Nucleus accumbens (tissue), 56 donors: ENCODE measurements around the gene GPR158.

ENCODE experiments used
- DNase-seq, 56 donors: peaks; one replicate each; lab custom pipeline; 2025; lab: John Stamatoyannopoulos, UW

GPR158 gene

GRCh38 chr10:25198151-25198550, 23.4 kb downstream of the GPR158 start:
- DNase-seq: no peak

- DNase-seq: no peak
Measured at GRCh38 chr10:25206693-25207414, 32.1 kb downstream of the GPR158 start.

- DNase-seq: no peak
Measured at GRCh38 chr10:25209618-25210017, 34.8 kb downstream of the GPR158 start.

GRCh38 chr10:25210265-25210664, 35.5 kb downstream of the GPR158 start:
- no peak for DNase-seq

GRCh38 chr10:25220156-25220555, 45.4 kb downstream of the GPR158 start:
- no peak for DNase-seq

- peak in 2 of 56 donors; percentile 4 for DNase-seq
Measured at GRCh38 chr10:25222085-25222660, 47.4 kb downstream of the GPR158 start.

- DNase-seq: peak in 31 of 56 donors; percentile 1 to 58 (median 12)
Measured at GRCh38 chr10:25226775-25227682, 52.2 kb downstream of the GPR158 start.

GRCh38 chr10:25231751-25232150, 57.0 kb downstream of the GPR158 start:
- DNase-seq: peak in 2 of 56 donors; percentile 0 to 3

- peak in 9 of 56 donors; percentile 0 to 26 (median 12) for DNase-seq
Measured at GRCh38 chr10:25232204-25232603, 57.4 kb downstream of the GPR158 start.

GRCh38 chr10:25245165-25245564, 70.4 kb downstream of the GPR158 start:
- DNase-seq: no peak

GRCh38 chr10:25257646-25258045, 82.8 kb downstream of the GPR158 start:
- DNase-seq: no peak

GRCh38 chr10:25261110-25261509, 86.3 kb downstream of the GPR158 start:
- DNase-seq: no peak

GRCh38 chr10:25261558-25261957, 86.8 kb downstream of the GPR158 start:
- no peak for DNase-seq

- DNase-seq: no peak
Measured at GRCh38 chr10:25263931-25264330, 89.1 kb downstream of the GPR158 start.

GRCh38 chr10:25278180-25278579, 103.4 kb downstream of the GPR158 start:
- DNase-seq: no peak

- DNase-seq: no peak
Measured at GRCh38 chr10:25280076-25280475, 105.3 kb downstream of the GPR158 start.

- DNase-seq: no peak
Measured at GRCh38 chr10:25280573-25280972, 105.8 kb downstream of the GPR158 start.

GRCh38 chr10:25285809-25286208, 111.0 kb downstream of the GPR158 start:
- DNase-seq: no peak

GRCh38 chr10:25288181-25288580, 113.4 kb downstream of the GPR158 start:
- no peak for DNase-seq

GRCh38 chr10:25294032-25294926, 119.5 kb downstream of the GPR158 start:
- peak in 11 of 56 donors; percentile 2 to 39 (median 8) for DNase-seq
